ENCODE results near the gene NIPBL. TPM values are rescaled to one million over a fixed set of nuclear protein-coding genes. Genes with fewer than 3 reads are reported as not detected.
A peak's percentile ranks its signal among the peaks of the same experiment; 100 is the strongest.

NIPBL gene
- total RNA-seq, 1 experiment from 2014 or later = 61.3 TPM

DNA sequence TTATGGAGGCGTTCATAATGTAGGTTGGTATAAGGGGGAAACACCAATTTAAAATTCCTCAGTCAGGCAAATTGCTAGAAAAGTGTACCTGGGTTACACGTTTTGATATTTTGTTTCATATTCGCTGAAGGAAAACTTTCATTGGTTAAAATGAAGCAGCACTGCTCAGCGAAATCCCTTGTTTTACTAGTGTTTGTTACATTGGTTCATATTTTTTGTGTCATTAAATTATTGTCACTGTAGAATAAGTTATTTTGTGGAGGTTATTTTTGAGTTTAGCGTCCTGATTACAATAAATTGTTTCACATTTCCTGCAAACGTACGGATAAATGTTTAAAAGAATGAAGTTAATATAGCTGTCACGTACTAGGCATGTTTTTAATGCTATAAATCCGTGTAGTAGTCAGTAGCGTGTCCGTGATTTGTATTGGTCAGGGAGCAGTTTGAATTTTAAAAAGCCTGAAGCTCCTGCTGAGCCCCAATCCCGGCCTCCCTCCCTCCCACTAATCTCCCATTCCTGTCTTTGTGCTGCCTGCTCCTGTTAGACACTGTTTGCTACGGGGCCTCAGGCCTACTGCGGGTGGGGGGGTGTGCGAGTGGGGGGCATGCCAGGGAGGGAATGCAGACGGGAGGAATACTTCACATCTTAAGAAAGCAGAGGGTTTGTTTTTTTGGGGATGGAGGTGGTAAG lies 2.0 kb downstream of the NIPBL start:
- Histone ChIP-seq H4K5ac (ENCODE audit: insufficient read length, low read depth, low read length) (no peak overlapping the region), H3K23me2 (ENCODE audit: insufficient read length, low read depth, low read length, poor library complexity, severe bottlenecking) (peaks cover 15% of the 10 kb centered on the region), H3K27me3 (ENCODE audit: insufficient read depth, low read length) (no peaks in the 10 kb centered on the region), H3K79me1 (ENCODE audit: insufficient read depth, low read depth, low read length, poor library complexity, severe bottlenecking) (no peaks in the 10 kb centered on the region), H3T11ph (ENCODE audit: low read length) (no peak overlapping the region), H2BK15ac (ENCODE audit: low read depth, low read length) (no peak overlapping the region), H3K56ac (ENCODE audit: insufficient read length, low read depth, low read length) (no peak overlapping the region), H3K18ac (ENCODE audit: insufficient read length, low read depth, low read length) (no peak overlapping the region), H2AFZ (ENCODE audit: low read length) (no peak overlapping the region), H3K4me2 (ENCODE audit: insufficient read depth, insufficient read length, low read length) (peak overlapping the region; percentile 93), H3K14ac (ENCODE audit: insufficient read depth, low read length) (no peak overlapping the region), H4K8ac (replicated peaks; ENCODE audit: insufficient read length, low read depth, low read length) (no peak overlapping the region), H2BK20ac (ENCODE audit: low read depth, low read length, poor library complexity, severe bottlenecking) (no peak overlapping the region), H3K9ac (ENCODE audit: extremely low read depth, insufficient read length, low read length) (no peak overlapping the region), H3K27ac (ENCODE audit: insufficient read length, low read depth, low read length) (no peak overlapping the region), H3K4ac (ENCODE audit: low read depth, low read length) (no peak overlapping the region), H3K4me1 (ENCODE audit: insufficient read depth, low read length) (no peaks in the 10 kb centered on the region), H2BK120ac (ENCODE audit: low read depth, low read length, poor library complexity, severe bottlenecking) (no peak overlapping the region), H2BK12ac (ENCODE audit: insufficient read length, low read depth, low read length) (no peak overlapping the region), H2AK5ac (ENCODE audit: insufficient read length, low read length) (no peak overlapping the region), H3K9me3 (ENCODE audit: control insufficient read depth, low read depth, low read length) (no peaks in the 10 kb centered on the region), H2BK5ac (ENCODE audit: insufficient read length, low read length) (no peak overlapping the region), H3K79me2 (ENCODE audit: insufficient read depth, low read length) (peaks cover 30% of the 10 kb centered on the region; the same call in 1 of the 2 replicates), H4K20me1 (ENCODE audit: control insufficient read depth, insufficient read depth, insufficient read length) (no peaks in the 10 kb centered on the region), H3K23ac (ENCODE audit: insufficient read length, low read depth, low read length) (no peak overlapping the region), H4K91ac (ENCODE audit: insufficient read length, low read depth, low read length) (no peak overlapping the region)
- H3K27me3 Mint-ChIP-seq (ENCODE audit: low read depth) = no peaks in the 10 kb centered on the region
- WGBS (ENCODE audit: extremely low coverage, insufficient read length, low lambda C conversion rate) = no CpG with 5 or more reads among the region's 16 CpGs
- peak; percentile 66 for DNase-seq
- H3K4me1 Mint-ChIP-seq = peaks cover 44% of the 10 kb centered on the region in 2 experiments
- TF ChIP-seq, protein P1, sequence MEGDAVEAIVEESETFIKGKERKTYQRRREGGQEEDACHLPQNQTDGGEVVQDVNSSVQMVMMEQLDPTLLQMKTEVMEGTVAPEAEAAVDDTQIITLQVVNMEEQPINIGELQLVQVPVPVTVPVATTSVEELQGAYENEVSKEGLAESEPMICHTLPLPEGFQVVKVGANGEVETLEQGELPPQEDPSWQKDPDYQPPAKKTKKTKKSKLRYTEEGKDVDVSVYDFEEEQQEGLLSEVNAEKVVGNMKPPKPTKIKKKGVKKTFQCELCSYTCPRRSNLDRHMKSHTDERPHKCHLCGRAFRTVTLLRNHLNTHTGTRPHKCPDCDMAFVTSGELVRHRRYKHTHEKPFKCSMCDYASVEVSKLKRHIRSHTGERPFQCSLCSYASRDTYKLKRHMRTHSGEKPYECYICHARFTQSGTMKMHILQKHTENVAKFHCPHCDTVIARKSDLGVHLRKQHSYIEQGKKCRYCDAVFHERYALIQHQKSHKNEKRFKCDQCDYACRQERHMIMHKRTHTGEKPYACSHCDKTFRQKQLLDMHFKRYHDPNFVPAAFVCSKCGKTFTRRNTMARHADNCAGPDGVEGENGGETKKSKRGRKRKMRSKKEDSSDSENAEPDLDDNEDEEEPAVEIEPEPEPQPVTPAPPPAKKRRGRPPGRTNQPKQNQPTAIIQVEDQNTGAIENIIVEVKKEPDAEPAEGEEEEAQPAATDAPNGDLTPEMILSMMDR (conservative IDR thresholded peaks at IDR 0.05) = no peak
- H3K36me3 Mint-ChIP-seq (ENCODE audit: insufficient read depth in 1 of 3, low read depth in 3 of 3) = peaks cover 0 to 1% (median 0%) of the 10 kb centered on the region in 3 experiments; a peak in 2 of 7 replicates
- H3K4me3 Mint-ChIP-seq = peak overlapping the region; percentile 88 to 99
- H3K9me3 Mint-ChIP-seq = no peaks in the 10 kb centered on the region
- H3K27ac Mint-ChIP-seq = peak overlapping the region in 2 of 3 experiments; percentile 67 to 91; a peak in 6 of 7 replicates

Data from H9 (cell line).